ENCODE data around the gene RNU6-7. TPM values are rescaled to one million over a fixed set of nuclear protein-coding genes. Genes with fewer than 3 reads are reported as not detected.

RNU6-7 gene
- total RNA-seq, 2 experiments from 2014 or later: not detected

- H3K4me1 Mint-ChIP-seq: peaks cover 41% of the 10 kb centered on the region
- H3K36me3 Mint-ChIP-seq: peaks cover 4% of the 10 kb centered on the region
- peaks cover 4% of the 10 kb centered on the region for H3K27me3 Mint-ChIP-seq
- peak overlapping the region; percentile 100 for H3K27ac Mint-ChIP-seq
- H3K4me3 Mint-ChIP-seq: peak overlapping the region; percentile 91
- DNase-seq: no peak
- peaks cover 1% of the 10 kb centered on the region for H3K9me3 Mint-ChIP-seq
Measured at GRCh38 chr14:32200368-32201192, 1.3 kb upstream of the RNU6-7 start.

GRCh38 chr14:32201193-32201815 lies 541 bp upstream of the RNU6-7 start:
- peak; percentile 83 for DNase-seq
- Mint-ChIP-seq H3K4me1 (peaks cover 49% of the 10 kb centered on the region), H3K27ac (peak overlapping the region; percentile 100), H3K4me3 (peak overlapping the region; percentile 91), H3K9me3 (peaks cover 1% of the 10 kb centered on the region), H3K36me3 (peaks cover 4% of the 10 kb centered on the region), H3K27me3 (peaks cover 4% of the 10 kb centered on the region)

GRCh38 chr14:32202491-32202997 lies 699 bp downstream of the RNU6-7 start:
- peaks cover 53% of the 10 kb centered on the region for H3K4me1 Mint-ChIP-seq
- peak overlapping the region; percentile 100 for H3K27ac Mint-ChIP-seq
- DNase-seq: no peak
- H3K27me3 Mint-ChIP-seq: peaks cover 4% of the 10 kb centered on the region
- H3K9me3 Mint-ChIP-seq: peaks cover 1% of the 10 kb centered on the region
- H3K36me3 Mint-ChIP-seq: peaks cover 4% of the 10 kb centered on the region
- H3K4me3 Mint-ChIP-seq: peak overlapping the region; percentile 91

- peaks cover 48% of the 10 kb centered on the region for H3K4me1 Mint-ChIP-seq
- H3K27me3 Mint-ChIP-seq: peaks cover 4% of the 10 kb centered on the region
- H3K27ac Mint-ChIP-seq: peak within 1 kb of the TSS; percentile 100
- peak; percentile 87 for DNase-seq
- peak within 1 kb of the TSS; percentile 91 for H3K4me3 Mint-ChIP-seq
- H3K9me3 Mint-ChIP-seq: peaks cover 1% of the 10 kb centered on the region
- peaks cover 4% of the 10 kb centered on the region for H3K36me3 Mint-ChIP-seq
Measured at GRCh38 chr14:32202998-32203882, 1.4 kb downstream of the RNU6-7 start, which contains the start of gene RNU6-8. RNU6-8 (minus strand) TSS chr14:32203269.

GRCh38 chr14:32203928-32204357 lies 2.1 kb downstream of the RNU6-7 start:
- Mint-ChIP-seq H3K27me3 (peaks cover 4% of the 10 kb centered on the region), H3K27ac (peak overlapping the region; percentile 100), H3K9me3 (peaks cover 1% of the 10 kb centered on the region), H3K4me3 (peak overlapping the region; percentile 91), H3K36me3 (peaks cover 4% of the 10 kb centered on the region), H3K4me1 (peaks cover 48% of the 10 kb centered on the region)
- peak; percentile 6 for DNase-seq

GRCh38 chr14:32205554-32205953 lies 3.7 kb downstream of the RNU6-7 start:
- peaks cover 4% of the 10 kb centered on the region for H3K27me3 Mint-ChIP-seq
- H3K27ac Mint-ChIP-seq: no peak overlapping the region
- no peak overlapping the region for H3K4me3 Mint-ChIP-seq
- peaks cover 1% of the 10 kb centered on the region for H3K9me3 Mint-ChIP-seq
- no peak for DNase-seq
- peaks cover 47% of the 10 kb centered on the region for H3K4me1 Mint-ChIP-seq
- peaks cover 4% of the 10 kb centered on the region for H3K36me3 Mint-ChIP-seq

- Mint-ChIP-seq H3K4me1 (peaks cover 47% of the 10 kb centered on the region), H3K36me3 (peaks cover 4% of the 10 kb centered on the region), H3K9me3 (peaks cover 1% of the 10 kb centered on the region), H3K4me3 (no peak overlapping the region), H3K27ac (no peak overlapping the region), H3K27me3 (peaks cover 4% of the 10 kb centered on the region)
- peak; percentile 18 for DNase-seq
Measured at GRCh38 chr14:32205984-32206383, 4.1 kb downstream of the RNU6-7 start.

- Mint-ChIP-seq H3K4me3 (no peak overlapping the region), H3K9me3 (peaks cover 1% of the 10 kb centered on the region)
- no peak for DNase-seq
Measured at GRCh38 chr14:32206552-32206951, 4.7 kb downstream of the RNU6-7 start.

GRCh38 chr14:32208490-32208889 lies 6.6 kb downstream of the RNU6-7 start:
- Mint-ChIP-seq H3K4me1 (peaks cover 30% of the 10 kb centered on the region), H3K9me3 (no peaks in the 10 kb centered on the region), H3K27ac (no peak overlapping the region), H3K4me3 (no peak overlapping the region), H3K27me3 (no peaks in the 10 kb centered on the region), H3K36me3 (peaks cover 1% of the 10 kb centered on the region)
- DNase-seq: no peak

More at GRCh38 chr14:32206552-32206951, 4.7 kb downstream of the RNU6-7 start:
- H3K4me1 Mint-ChIP-seq: peaks cover 47% of the 10 kb centered on the region
- H3K27me3 Mint-ChIP-seq: peaks cover 4% of the 10 kb centered on the region
- peaks cover 4% of the 10 kb centered on the region for H3K36me3 Mint-ChIP-seq
- H3K27ac Mint-ChIP-seq: peak overlapping the region; percentile 2

GRCh38 chr14:32209471-32209870 lies 7.6 kb downstream of the RNU6-7 start:
- Mint-ChIP-seq H3K27ac (no peak overlapping the region), H3K4me3 (no peak overlapping the region), H3K4me1 (peaks cover 21% of the 10 kb centered on the region), H3K27me3 (no peaks in the 10 kb centered on the region), H3K9me3 (no peaks in the 10 kb centered on the region), H3K36me3 (peaks cover 1% of the 10 kb centered on the region)
- no peak for DNase-seq

GRCh38 chr14:32211068-32211404 lies 9.2 kb downstream of the RNU6-7 start:
- Mint-ChIP-seq H3K4me1 (peaks cover 12% of the 10 kb centered on the region), H3K9me3 (no peaks in the 10 kb centered on the region), H3K4me3 (no peak overlapping the region), H3K36me3 (no peaks in the 10 kb centered on the region), H3K27ac (no peak overlapping the region), H3K27me3 (no peaks in the 10 kb centered on the region)
- DNase-seq: no peak

- H3K27ac Mint-ChIP-seq: no peak overlapping the region
- H3K4me1 Mint-ChIP-seq: peaks cover 7% of the 10 kb centered on the region
- H3K36me3 Mint-ChIP-seq: no peaks in the 10 kb centered on the region
- no peak overlapping the region for H3K4me3 Mint-ChIP-seq
- H3K9me3 Mint-ChIP-seq: no peaks in the 10 kb centered on the region
- peaks cover under 1% of the 10 kb centered on the region for H3K27me3 Mint-ChIP-seq
- no peak for DNase-seq
Measured at GRCh38 chr14:32212833-32213232, 11.0 kb downstream of the RNU6-7 start.

GRCh38 chr14:32217301-32217700 lies 15.5 kb downstream of the RNU6-7 start:
- Mint-ChIP-seq H3K36me3 (no peaks in the 10 kb centered on the region), H3K4me3 (no peak overlapping the region)

GRCh38 chr14:32224737-32225377 lies 23.0 kb downstream of the RNU6-7 start:
- H3K9me3 Mint-ChIP-seq: no peaks in the 10 kb centered on the region
- no peaks in the 10 kb centered on the region for H3K27me3 Mint-ChIP-seq
- H3K4me3 Mint-ChIP-seq: no peak overlapping the region
- no peaks in the 10 kb centered on the region for H3K36me3 Mint-ChIP-seq
- H3K4me1 Mint-ChIP-seq: no peaks in the 10 kb centered on the region
- DNase-seq: peak; percentile 22
- H3K27ac Mint-ChIP-seq: no peak overlapping the region

More at GRCh38 chr14:32217301-32217700, 15.5 kb downstream of the RNU6-7 start:
- H3K9me3 Mint-ChIP-seq: no peaks in the 10 kb centered on the region
- no peak overlapping the region for H3K27ac Mint-ChIP-seq
- H3K27me3 Mint-ChIP-seq: peaks cover 4% of the 10 kb centered on the region
- peak; percentile 11 for DNase-seq
- H3K4me1 Mint-ChIP-seq: peaks cover 4% of the 10 kb centered on the region
